HCT116 (cell line): Measurements from ENCODE around the gene PPP3CB. TPM values are rescaled to one million over a fixed set of nuclear protein-coding genes. Genes with fewer than 3 reads are reported as not detected.

Experiments
- ATAC-seq: fragments of 200-7000 bp; cut with Tn5 transposase; 2 replicates; pipeline ENCODE4 v1.9.1; 2020; ENCODE audit warnings: mild to moderate bottlenecking, moderate library complexity
- BruUV-seq: library from RNA; stranded (reverse); fragments of 400-500 nt; replicated peaks from 2 replicates; lab custom pipeline; 2021; lab: Mats Ljungman, UMichigan
- CTCF ChIA-PET: fragments of 300-600 bp; sonication (Branson Sonifier 250); formaldehyde crosslinking; loops from one replicate; lab custom pipeline; 2021; ENCODE audit warnings: antibody characterized with exemption; lab: Charles Lee
- POLR2A ChIA-PET: fragments of 300-600, 350-600 bp; sonication (Branson Sonifier 250); formaldehyde crosslinking; loops from one replicate; lab custom pipeline; 2021; ENCODE audit warnings: antibody characterized with exemption; lab: Charles Lee
- RAD21 ChIA-PET, 2 experiments: fragments of 300-600 bp; sonication (Branson Sonifier 250); formaldehyde crosslinking; loops; one replicate each; lab custom pipeline; 2023; ENCODE audit warnings: low total read pairs in 2 of 2; ENCODE audit not compliant: uncharacterized antibody in 2 of 2, unreplicated experiment in 2 of 2, low non-redundant PET in 1 of 2; lab: Charles Lee
- DNase-seq: peaks from one replicate; pipeline ENCODE4 v3.0.0-alpha.2; 2010; ENCODE audit warnings: low read depth, low spot score
- H2AFZ ChIP-seq: fragments of 200-600 bp; shearing (Covaris generic), sonication (generic); 2 replicates; pipeline ENCODE4 v1.6.1; 2017; ENCODE audit warnings: low read depth, mixed run types, mixed read lengths, antibody characterized with exemption, low read length; ENCODE audit not compliant: poor library complexity, severe bottlenecking
- H3K27ac ChIP-seq: 2 replicates; pipeline ENCODE4 v1.5.1; 2012; ENCODE audit warnings: low read depth, low read length
- H3K27me3 ChIP-seq: fragments of 200-600 bp; sonication (generic); 2 replicates; pipeline ENCODE4 v1.6.1; 2016; ENCODE audit warnings: mixed run types, low read length, mixed read lengths; ENCODE audit not compliant: insufficient read depth
- H3K36me3 ChIP-seq, 2 experiments: fragments of 200-500 bp in 1 of 2; fragments of 200-600 bp in 1 of 2; sonication (Bioruptor generic) in 1 of 2; sonication (generic) in 1 of 2; 2 replicates each; pipeline versions ENCODE4 v1.5.1 to v1.6.1; 2014 to 2016; ENCODE audit warnings: low read length in 2 of 2, inconsistent platforms in 1 of 2, mixed read lengths in 1 of 2, mixed run types in 1 of 2; ENCODE audit not compliant: insufficient read depth in 2 of 2, control insufficient read depth in 1 of 2
- H3K4me1 ChIP-seq, 2 experiments: fragments of 200-600 bp in 1 of 2; sonication (generic) in 1 of 2; 2 replicates each; pipeline versions ENCODE4 v1.5.1 to v1.6.1; 2012 to 2017; ENCODE audit warnings: low read length in 2 of 2, inconsistent platforms in 1 of 2, mild to moderate bottlenecking in 1 of 2, mixed read lengths in 1 of 2, mixed run types in 1 of 2, moderate library complexity in 1 of 2; ENCODE audit not compliant: insufficient read depth in 2 of 2, control insufficient read depth in 1 of 2
- H3K4me2 ChIP-seq: fragments of 200-600 bp; sonication (generic); 2 replicates; pipeline ENCODE4 v1.6.1; 2017; ENCODE audit warnings: mixed run types, low read length, mixed read lengths
- H3K4me3 ChIP-seq, 2 experiments: fragments of 200-600 bp in 1 of 2; sonication (generic) in 1 of 2; replicated peaks in 1 of 2; 2 replicates each; pipeline ENCODE4 v1.5.1; 2011 to 2016; ENCODE audit warnings: low read length in 2 of 2, control low read depth in 1 of 2, low read depth in 1 of 2, mild to moderate bottlenecking in 1 of 2, mixed read lengths in 1 of 2, mixed run types in 1 of 2
- H3K79me2 ChIP-seq: fragments of 200-600 bp; sonication (generic); 2 replicates; pipeline ENCODE4 v1.6.1; 2017; ENCODE audit warnings: mild to moderate bottlenecking, mixed run types, low read length, moderate library complexity, mixed read lengths; ENCODE audit not compliant: insufficient read depth
- H3K9ac ChIP-seq: fragments of 200-600 bp; sonication (generic); 2 replicates; pipeline ENCODE4 v1.6.1; 2016; ENCODE audit warnings: low read length, mixed read lengths
- H3K9me2 ChIP-seq: fragments of 200-600 bp; sonication (generic), shearing (Covaris generic); 2 replicates; pipeline ENCODE4 v1.6.1; 2017; ENCODE audit warnings: mixed run types, mild to moderate bottlenecking, moderate library complexity; ENCODE audit not compliant: insufficient read depth
- H3K9me3 ChIP-seq, 2 experiments: fragments of 200-500 bp in 1 of 2; fragments of 200-600 bp in 1 of 2; sonication (Bioruptor generic) in 1 of 2; sonication (generic) in 1 of 2; 2 replicates each; pipeline ENCODE4 v1.6.1; 2014 to 2017; ENCODE audit warnings: low read length in 2 of 2, mixed read lengths in 2 of 2, inconsistent platforms in 1 of 2, low read depth in 1 of 2, mild to moderate bottlenecking in 1 of 2, mixed run types in 1 of 2, moderate library complexity in 1 of 2; ENCODE audit not compliant: control insufficient read depth in 1 of 2, insufficient read depth in 1 of 2
- H4K20me1 ChIP-seq: fragments of 200-600 bp; sonication (generic), shearing (Covaris generic); 2 replicates; pipeline ENCODE4 v1.6.1; 2017; ENCODE audit warnings: mixed run types, mild to moderate bottlenecking, moderate library complexity; ENCODE audit not compliant: insufficient read depth
- CTCF ChIP-seq, 3 experiments: fragments of 200-600 bp in 1 of 3; sonication (generic) in 1 of 3; IDR thresholded peaks in 2 of 3; conservative IDR thresholded peaks in 1 of 3; 2 replicates each; pipeline ENCODE4 v1.5.1; 2012 to 2017; ENCODE audit warnings: low read depth in 2 of 3, low read length in 2 of 3, antibody characterized with exemption in 1 of 3, borderline replicate concordance in 1 of 3, control low read depth in 1 of 3, mild to moderate bottlenecking in 1 of 3, mixed read lengths in 1 of 3, mixed run types in 1 of 3, moderate library complexity in 1 of 3; ENCODE audit not compliant: insufficient read depth in 1 of 3
- EGR1 ChIP-seq: IDR thresholded peaks from 2 replicates; pipeline ENCODE4 v1.6.1; 2012; ENCODE audit warnings: low read depth
- EZH2 ChIP-seq: fragments of 200-600 bp; sonication (generic); IDR thresholded peaks from 2 replicates; pipeline ENCODE4 v1.6.1; 2017; ENCODE audit warnings: antibody characterized with exemption, mixed run types
- EZH2phosphoT487 ChIP-seq: fragments of 200-600 bp; IDR thresholded peaks from 2 replicates; pipeline ENCODE4 v1.6.1; 2018; ENCODE audit warnings: antibody characterized with exemption, borderline replicate concordance
- FOSL1 ChIP-seq: IDR thresholded peaks from 2 replicates; pipeline ENCODE4 v1.6.1; 2012; ENCODE audit warnings: low read depth
- MAX ChIP-seq: IDR thresholded peaks from 2 replicates; pipeline ENCODE4 v1.6.1; 2012
- POLR2AphosphoS5 ChIP-seq: IDR thresholded peaks from 2 replicates; pipeline ENCODE4 v1.6.1; 2011; ENCODE audit warnings: mild to moderate bottlenecking, low read depth, low read length, moderate library complexity
- RAD21 ChIP-seq: IDR thresholded peaks from 2 replicates; pipeline ENCODE4 v1.6.1; 2012; ENCODE audit warnings: low read depth, mild to moderate bottlenecking
- REST ChIP-seq: IDR thresholded peaks from 2 replicates; pipeline ENCODE4 v1.6.1; 2012; ENCODE audit warnings: low read depth
- TCF7L2 ChIP-seq: IDR thresholded peaks from 2 replicates; pipeline ENCODE4 v1.7.0; 2011; ENCODE audit warnings: borderline replicate concordance, inconsistent platforms; ENCODE audit not compliant: insufficient read depth, insufficient read length; ENCODE audit errors: extremely low read depth
- ZFX ChIP-seq: fragments of 450-650 bp; IDR thresholded peaks from 2 replicates; pipeline ENCODE4 v1.6.1; 2017
- ZNF274 ChIP-seq: fragments of 200-500 bp; sonication (Bioruptor generic); IDR thresholded peaks from 2 replicates; pipeline ENCODE4 v1.6.1; 2014; ENCODE audit warnings: mild to moderate bottlenecking, low read depth, low read length, inconsistent platforms
- intact Hi-C: fragments of 100-400 bp; cut with micrococcal nuclease; formaldehyde crosslinking; loops from 2 replicates; pipeline ENCODE4 v1.10.0; 2022
- total RNA-seq: library from RNA; stranded (reverse); gene quantifications from one replicate; pipeline ENCODE4 v1.2.1, GENCODE V29; 2021; ENCODE audit not compliant: unreplicated experiment

The PPP3CB gene
- total RNA-seq, 1 experiment from 2014 or later, result 32.0 TPM

GRCh38 chr10:73424478-73424877 is 71.3 kb downstream of the PPP3CB start:
- no peak for DNase-seq
- no peaks in the 10 kb centered on the region for H3K79me2 ChIP-seq
- H3K27me3 ChIP-seq, result no peaks in the 10 kb centered on the region
- H3K9me3 ChIP-seq, result no peaks in the 10 kb centered on the region
- no peaks in the 10 kb centered on the region for H3K9me2 ChIP-seq
- intact Hi-C loops, result no loop called here
- TF ChIP-seq TCF7L2 (no peak), POLR2AphosphoS5 (no peak), MAX (no peak), EZH2phosphoT487 (no peak), RAD21 (no peak), ZFX (no peak), CTCF (IDR thresholded peaks at IDR 0.05 in 2 of 3, conservative IDR thresholded peaks at IDR 0.05 in 1 of 3; ENCODE audit: borderline replicate concordance in 1 of 3, insufficient read depth in 1 of 3, low read depth in 2 of 3, low read length in 2 of 3) (no peak), ZNF274 (no peak), EZH2 (no peak), FOSL1 (no peak), REST (no peak), EGR1 (no peak)
- TF ChIP-seq, all 23 proteins: peak for 0
- POLR2A ChIA-PET, result no interaction called here
- Histone ChIP-seq H3K4me2 (no peak overlapping the region), H4K20me1 (no peaks in the 10 kb centered on the region), H3K36me3 (peaks cover 2 to 4% of the 10 kb centered on the region in 2 experiments; a peak in 2 of 4 replicates), H2AFZ (no peak overlapping the region), H3K4me1 (peaks cover 6% of the 10 kb centered on the region in 2 experiments), H3K27ac (no peak overlapping the region), H3K4me3 (no peak overlapping the region), H3K9ac (no peak overlapping the region)
- no TSS peak for BruUV-seq
- ATAC-seq, result no peak
- RAD21 ChIA-PET, result no interaction called here
- CTCF ChIA-PET, result no interaction called here
